MM.1S (cell line): ENCODE results near the gene KRTAP1-1.

Experiments used
- DNase-seq: peaks from one replicate; pipeline ENCODE4 v3.0.0-alpha.2; 2015
- H2AFZ ChIP-seq: fragments of 300-600 bp; sonication (generic); 2 replicates; pipeline ENCODE4 v1.6.0; 2016; ENCODE audit warnings: antibody characterized with exemption, low read length
- H3F3A ChIP-seq: fragments of 300-600 bp; sonication (generic); 2 replicates; pipeline ENCODE4 v1.6.1; 2016; ENCODE audit warnings: mild to moderate bottlenecking, antibody characterized with exemption, low read length, moderate library complexity, mixed read lengths; ENCODE audit not compliant: insufficient read depth
- H3K27ac ChIP-seq: fragments of 300-600 bp; sonication (generic); 2 replicates; pipeline ENCODE4 v1.5.1; 2016; ENCODE audit warnings: mild to moderate bottlenecking, low read length
- H3K27me3 ChIP-seq: fragments of 300-600 bp; sonication (generic); replicated peaks from 2 replicates; pipeline ENCODE4 v1.6.0; 2016; ENCODE audit warnings: low read length; ENCODE audit not compliant: insufficient read depth
- H3K36me3 ChIP-seq: fragments of 300-600 bp; sonication (generic); replicated peaks from 2 replicates; pipeline ENCODE4 v1.6.1; 2016; ENCODE audit warnings: mild to moderate bottlenecking, low read length, mixed read lengths; ENCODE audit not compliant: insufficient read depth
- H3K4me1 ChIP-seq: fragments of 300-600 bp; sonication (generic); 2 replicates; pipeline ENCODE4 v1.6.1; 2016; ENCODE audit warnings: low read length, mixed read lengths
- H3K4me2 ChIP-seq: fragments of 300-600 bp; sonication (generic); 2 replicates; pipeline ENCODE4 v1.6.0; 2016; ENCODE audit warnings: low read depth, low read length
- H3K4me3 ChIP-seq: fragments of 300-600 bp; sonication (generic); 2 replicates; pipeline ENCODE4 v1.5.1; 2016; ENCODE audit warnings: low read length, mixed read lengths
- H3K79me2 ChIP-seq: fragments of 300-600 bp; sonication (generic); 2 replicates; pipeline ENCODE4 v1.6.1; 2016; ENCODE audit warnings: mixed run types, low read length, mixed read lengths
- H3K9ac ChIP-seq: fragments of 300-600 bp; sonication (generic); 2 replicates; pipeline ENCODE4 v1.6.1; 2016; ENCODE audit warnings: low read length, mixed read lengths
- H3K9me2 ChIP-seq: fragments of 300-600 bp; sonication (generic); replicated peaks from 2 replicates; pipeline ENCODE4 v1.6.1; 2016; ENCODE audit warnings: mild to moderate bottlenecking, low read length, mixed read lengths; ENCODE audit not compliant: insufficient read depth
- H3K9me3 ChIP-seq: fragments of 300-600 bp; sonication (generic); replicated peaks from 2 replicates; pipeline ENCODE4 v1.6.1; 2016; ENCODE audit warnings: mild to moderate bottlenecking, low read length, mixed read lengths; ENCODE audit not compliant: insufficient read depth
- H4K20me1 ChIP-seq: fragments of 300-600 bp; sonication (generic); 2 replicates; pipeline ENCODE4 v1.6.1; 2016; ENCODE audit warnings: mild to moderate bottlenecking, low read length, moderate library complexity, mixed read lengths; ENCODE audit not compliant: insufficient read depth
- CTCF ChIP-seq: fragments of 300-600 bp; sonication (generic); IDR thresholded peaks from 2 replicates; pipeline ENCODE4 v1.5.1; 2016; ENCODE audit warnings: antibody characterized with exemption, low read length, mixed read lengths
- EZH2 ChIP-seq: fragments of 300-600 bp; sonication (generic); optimal IDR thresholded peaks from 2 replicates; pipeline ENCODE3; 2017; ENCODE audit warnings: low read depth, mild to moderate bottlenecking, antibody characterized with exemption, low read length, mixed read lengths
- EZH2phosphoT487 ChIP-seq: fragments of 300-600 bp; sonication (generic); IDR thresholded peaks from 2 replicates; pipeline ENCODE4 v1.6.1; 2018; ENCODE audit warnings: antibody characterized with exemption, low read length

KRTAP1-1 gene

GRCh38 chr17:41029633-41030245, 11.5 kb downstream of the KRTAP1-1 start, which contains the start of gene KRTAP1-4:
Gene KRTAP1-4 (minus strand): TSS chr17:41030195. CDS start chr17:41030078, 117 bp downstream.
- Histone ChIP-seq H3K79me2 (no peaks in the 10 kb centered on the region), H3K9me2 (no peaks in the 10 kb centered on the region), H3K27me3 (no peaks in the 10 kb centered on the region), H3K9me3 (no peaks in the 10 kb centered on the region), H3K36me3 (no peaks in the 10 kb centered on the region), H3F3A (no peaks in the 10 kb centered on the region), H4K20me1 (no peaks in the 10 kb centered on the region), H3K4me1 (no peaks in the 10 kb centered on the region), H3K27ac (no peak within 1 kb of the TSS), H3K4me2 (no peak within 1 kb of the TSS), H2AFZ (no peak within 1 kb of the TSS), H3K9ac (no peak within 1 kb of the TSS), H3K4me3 (no peak within 1 kb of the TSS)
- TF ChIP-seq EZH2phosphoT487 (no peak), EZH2 (no peak), CTCF (no peak)
- no peak for DNase-seq

- TF ChIP-seq CTCF (no peak), EZH2 (no peak), EZH2phosphoT487 (no peak)
- no peak for DNase-seq
- no peaks in the 10 kb centered on the region for H3K9me2 ChIP-seq
- no peak within 1 kb of the TSS for H3K4me2 ChIP-seq
- no peak within 1 kb of the TSS for H3K9ac ChIP-seq
- H2AFZ ChIP-seq, result no peak within 1 kb of the TSS
- no peaks in the 10 kb centered on the region for H3K79me2 ChIP-seq
- H3K4me3 ChIP-seq, result no peak within 1 kb of the TSS
- no peaks in the 10 kb centered on the region for H3K36me3 ChIP-seq
- H3K27me3 ChIP-seq, result no peaks in the 10 kb centered on the region
- no peak within 1 kb of the TSS for H3K27ac ChIP-seq
- no peaks in the 10 kb centered on the region for H3K4me1 ChIP-seq
- no peaks in the 10 kb centered on the region for H4K20me1 ChIP-seq
- no peaks in the 10 kb centered on the region for H3F3A ChIP-seq
- H3K9me3 ChIP-seq, result no peaks in the 10 kb centered on the region
These were observed 14.4 kb downstream of the KRTAP1-1 start, which contains the start of gene KRTAP1-5 for GRCh38 chr17:41026715-41027471. Gene KRTAP1-5 (minus strand): TSS chr17:41027208. CDS start chr17:41027155, 53 bp downstream.

DNA sequence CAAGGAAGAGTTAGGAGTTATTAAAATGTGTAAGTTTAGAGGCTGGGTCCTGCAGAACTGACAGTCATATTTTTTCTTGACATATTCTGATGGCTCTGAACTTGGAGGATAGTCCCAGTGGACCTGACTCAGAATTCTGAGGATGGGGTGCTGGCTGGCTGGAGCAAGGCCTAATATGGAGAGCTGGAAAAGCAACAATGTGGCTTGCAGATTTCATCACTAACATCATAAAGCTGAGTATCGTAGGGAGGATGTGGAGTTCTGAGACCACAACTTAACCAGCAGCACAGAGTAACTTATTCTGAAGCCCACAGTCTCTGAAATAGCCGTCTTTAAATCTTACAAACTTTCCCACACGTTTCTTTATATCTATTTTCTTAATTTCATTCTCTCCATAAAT, 16.6 kb downstream of the KRTAP1-1 start:
- DNase-seq, result no peak
- no peaks in the 10 kb centered on the region for H3K27me3 ChIP-seq
- no peaks in the 10 kb centered on the region for H3K9me2 ChIP-seq
- no peaks in the 10 kb centered on the region for H3K36me3 ChIP-seq
- H3K4me2 ChIP-seq, result no peak overlapping the region
- no peaks in the 10 kb centered on the region for H4K20me1 ChIP-seq
- H3F3A ChIP-seq, result no peaks in the 10 kb centered on the region
- no peak for TF ChIP-seq EZH2
- no peaks in the 10 kb centered on the region for H3K79me2 ChIP-seq
- H3K4me1 ChIP-seq, result no peaks in the 10 kb centered on the region
- H3K4me3 ChIP-seq, result no peak overlapping the region
- no peak overlapping the region for H3K27ac ChIP-seq
- H3K9ac ChIP-seq, result no peak overlapping the region
- no peak overlapping the region for H2AFZ ChIP-seq
- H3K9me3 ChIP-seq, result no peaks in the 10 kb centered on the region

DNA sequence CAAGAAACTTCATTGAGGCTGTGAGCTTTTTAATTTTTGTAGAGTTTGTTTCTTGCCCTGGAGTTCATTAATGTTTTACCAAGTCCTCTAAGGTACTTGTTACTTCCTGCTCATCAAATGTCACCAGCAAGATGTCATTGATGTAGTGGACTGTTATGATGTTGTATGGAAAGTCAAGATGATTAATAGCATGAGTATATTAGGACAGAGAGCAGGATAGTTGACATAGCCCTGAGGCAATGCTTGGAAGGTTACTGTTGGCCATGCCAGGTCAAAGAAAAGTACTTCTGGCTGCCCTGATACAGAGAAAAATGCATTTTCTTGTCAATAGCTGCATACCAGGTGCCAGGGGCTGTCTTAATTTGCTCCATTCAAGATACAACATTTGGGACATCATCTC, 20.9 kb downstream of the KRTAP1-1 start:
- Histone ChIP-seq H3K27me3 (no peaks in the 10 kb centered on the region), H3K9me3 (no peaks in the 10 kb centered on the region), H3K27ac (no peak overlapping the region), H3K9me2 (no peaks in the 10 kb centered on the region), H3K9ac (no peak overlapping the region), H2AFZ (no peak overlapping the region), H3F3A (no peaks in the 10 kb centered on the region), H3K4me1 (no peaks in the 10 kb centered on the region), H3K79me2 (no peaks in the 10 kb centered on the region), H3K36me3 (no peaks in the 10 kb centered on the region), H4K20me1 (no peaks in the 10 kb centered on the region), H3K4me2 (no peak overlapping the region), H3K4me3 (no peak overlapping the region)
- no peak for DNase-seq
- TF ChIP-seq EZH2phosphoT487, result no peak
- no peak for TF ChIP-seq CTCF
- no peak for TF ChIP-seq EZH2
